GF-D8 (cell line): ENCODE measurements around the gene FAM219A.

Source experiments
- DNase-seq: peaks from one replicate; lab custom pipeline; 2025; lab: John Stamatoyannopoulos, UW

Gene FAM219A

DNA sequence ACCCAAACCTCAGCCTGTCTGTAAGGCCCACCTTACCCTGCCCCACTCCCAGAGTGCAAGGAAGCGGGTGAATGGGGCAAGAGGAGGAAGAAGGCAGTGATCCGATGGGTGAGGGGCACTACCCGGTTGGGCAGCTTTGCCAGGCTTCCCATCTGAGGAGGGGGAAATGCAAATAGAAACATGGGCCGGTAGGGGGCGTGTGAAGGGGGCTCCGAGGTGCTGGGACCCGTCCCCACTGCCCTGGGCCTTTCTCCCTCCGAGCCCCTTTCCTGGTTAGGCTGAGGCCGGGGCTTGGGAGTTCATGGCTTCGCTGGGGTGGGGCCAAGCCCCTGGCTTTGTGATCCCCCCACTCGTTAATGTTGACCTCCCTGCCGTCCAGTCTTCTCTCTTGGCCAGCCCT, 58.1 kb downstream of the FAM219A start:
- DNase-seq: no peak

DNA sequence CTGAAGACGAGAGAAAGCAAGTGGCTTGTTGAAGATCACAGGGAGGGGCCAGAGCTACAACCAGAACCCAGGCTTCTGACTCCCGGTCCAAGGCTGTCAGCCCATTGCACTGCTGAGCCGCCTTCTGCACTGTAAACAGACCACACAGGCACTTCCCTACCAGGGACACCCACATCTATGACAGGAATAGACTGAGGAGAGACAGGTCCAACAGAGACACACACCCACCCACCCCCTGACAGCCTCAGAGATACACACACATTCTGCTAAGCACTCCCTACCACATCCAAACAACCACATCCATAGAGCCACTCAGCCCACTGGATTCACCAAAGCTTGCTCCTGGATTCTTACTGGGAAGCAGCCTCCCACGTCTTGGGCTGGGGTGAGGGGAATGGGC, 58.6 kb downstream of the FAM219A start:
- DNase-seq: no peak

DNA sequence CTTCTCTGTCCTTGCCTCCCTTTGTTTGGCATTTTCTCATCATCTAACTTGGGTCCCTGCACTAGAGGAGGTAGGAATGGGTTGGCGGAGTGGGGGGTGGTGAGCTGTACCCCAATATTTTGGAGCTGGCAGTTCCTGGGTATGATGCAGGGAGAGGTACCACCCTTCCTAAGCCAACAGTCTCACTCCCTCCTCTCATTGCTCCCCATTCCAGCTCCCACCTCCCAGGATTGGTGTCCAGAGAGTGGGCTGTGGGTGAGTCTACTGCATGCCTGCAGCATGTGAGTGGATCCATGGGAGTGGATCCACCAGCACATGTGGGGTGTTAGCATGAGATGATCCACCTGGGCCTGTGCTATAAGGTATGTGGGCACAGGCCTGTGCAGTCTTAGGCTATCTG, 59.5 kb downstream of the FAM219A start:
- DNase-seq: no peak

DNA sequence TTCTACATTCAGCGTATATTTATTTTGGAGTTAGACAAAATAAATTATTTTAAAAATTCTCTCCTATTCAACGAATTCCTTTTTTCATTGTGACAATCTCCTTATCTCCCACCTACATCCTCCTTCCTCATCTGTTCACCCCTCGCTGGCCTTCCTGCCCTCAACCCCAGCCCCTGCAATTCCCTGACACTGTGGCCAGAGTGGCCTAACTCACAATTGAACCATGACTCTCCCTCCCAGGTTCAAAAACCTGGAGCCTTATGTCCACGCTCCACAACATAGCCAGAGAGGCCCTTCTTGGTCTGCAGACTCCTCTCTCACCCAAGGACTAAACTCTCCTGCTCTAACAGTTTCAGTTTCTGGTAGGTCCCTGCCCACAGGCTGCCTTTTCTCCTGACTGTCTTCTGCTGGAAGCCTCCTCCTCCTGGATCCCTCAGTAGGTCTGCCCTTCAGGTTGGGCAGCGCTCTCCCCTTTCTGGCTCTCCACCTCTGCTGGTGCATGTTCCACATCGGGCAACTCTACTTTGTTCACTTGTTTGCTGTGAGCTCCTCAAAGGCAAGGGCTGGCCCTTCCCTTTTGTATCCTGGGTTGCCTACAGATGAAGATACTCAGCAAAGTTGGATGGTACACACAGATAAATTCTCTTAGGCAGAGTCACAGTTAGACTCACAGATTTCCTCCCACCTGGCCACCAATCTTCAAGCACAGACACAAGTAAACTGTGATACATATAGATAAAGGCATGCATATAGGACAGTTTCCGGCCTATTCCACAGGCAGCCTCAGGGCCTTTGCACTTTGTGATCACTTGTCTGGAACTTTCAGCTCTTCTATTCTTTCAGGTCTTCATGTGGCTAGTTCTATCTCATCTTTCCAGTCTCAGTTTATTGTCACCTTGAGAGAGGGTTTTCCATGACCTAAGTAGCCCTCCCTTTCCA, 61.8 kb downstream of the FAM219A start:
- DNase-seq: no peak

DNA sequence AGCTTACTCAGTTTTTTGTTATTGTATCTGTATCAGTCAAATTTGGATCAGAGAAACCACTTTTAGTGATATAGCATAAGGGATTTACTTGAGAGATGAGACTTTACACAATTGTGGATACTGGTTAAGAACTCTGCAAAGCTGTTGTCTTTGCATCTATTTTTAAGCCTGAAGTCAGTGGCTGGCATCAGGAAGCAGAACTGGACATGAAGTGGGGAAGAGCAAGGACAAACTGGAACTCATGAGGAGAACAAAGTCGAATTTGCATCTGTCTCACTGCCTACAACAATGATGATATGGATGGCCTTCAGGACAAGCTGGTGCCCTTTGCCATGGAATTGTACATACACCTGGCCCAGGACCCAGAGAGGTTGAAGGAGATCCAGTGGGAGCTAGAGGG, 65.9 kb downstream of the FAM219A start:
- no peak for DNase-seq

DNA sequence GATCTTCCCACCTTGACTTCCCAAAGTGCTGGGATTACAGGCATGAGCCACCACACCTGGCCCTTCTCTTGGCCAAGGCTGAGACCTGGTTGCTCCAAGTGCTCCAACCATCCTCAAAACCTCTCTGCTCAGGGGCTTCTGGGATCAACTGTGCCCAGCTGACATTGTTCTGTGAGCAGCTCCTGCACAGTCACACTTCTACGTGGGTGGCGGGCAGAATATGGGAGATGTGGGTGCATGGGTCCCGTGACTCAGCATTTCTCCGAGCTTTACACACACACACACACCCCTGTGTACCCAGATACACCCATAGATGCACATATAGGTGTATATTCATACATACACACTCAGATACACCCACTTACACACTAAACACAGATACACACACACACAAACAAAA, 71.1 kb downstream of the FAM219A start:
- no peak for DNase-seq

DNA sequence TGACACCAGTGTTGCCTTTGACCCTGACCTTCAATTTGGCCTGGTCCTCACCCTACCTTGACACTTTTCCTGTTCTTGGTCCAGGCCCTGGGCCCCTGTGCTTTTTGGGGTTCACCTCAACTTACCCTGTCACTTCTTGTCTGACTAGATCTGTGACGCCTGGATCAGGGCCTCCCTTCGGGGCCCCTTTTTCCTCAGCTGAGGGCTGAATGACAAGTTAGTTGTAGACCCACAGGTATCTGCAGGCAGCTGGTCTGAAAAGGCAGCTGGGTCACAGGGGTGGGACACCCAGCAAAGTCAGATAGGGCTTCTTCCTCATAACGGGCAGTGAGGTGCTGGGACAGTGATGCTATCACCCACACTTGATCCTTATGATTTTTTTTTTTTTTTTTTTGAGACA, 71.7 kb downstream of the FAM219A start:
- DNase-seq: no peak

DNA sequence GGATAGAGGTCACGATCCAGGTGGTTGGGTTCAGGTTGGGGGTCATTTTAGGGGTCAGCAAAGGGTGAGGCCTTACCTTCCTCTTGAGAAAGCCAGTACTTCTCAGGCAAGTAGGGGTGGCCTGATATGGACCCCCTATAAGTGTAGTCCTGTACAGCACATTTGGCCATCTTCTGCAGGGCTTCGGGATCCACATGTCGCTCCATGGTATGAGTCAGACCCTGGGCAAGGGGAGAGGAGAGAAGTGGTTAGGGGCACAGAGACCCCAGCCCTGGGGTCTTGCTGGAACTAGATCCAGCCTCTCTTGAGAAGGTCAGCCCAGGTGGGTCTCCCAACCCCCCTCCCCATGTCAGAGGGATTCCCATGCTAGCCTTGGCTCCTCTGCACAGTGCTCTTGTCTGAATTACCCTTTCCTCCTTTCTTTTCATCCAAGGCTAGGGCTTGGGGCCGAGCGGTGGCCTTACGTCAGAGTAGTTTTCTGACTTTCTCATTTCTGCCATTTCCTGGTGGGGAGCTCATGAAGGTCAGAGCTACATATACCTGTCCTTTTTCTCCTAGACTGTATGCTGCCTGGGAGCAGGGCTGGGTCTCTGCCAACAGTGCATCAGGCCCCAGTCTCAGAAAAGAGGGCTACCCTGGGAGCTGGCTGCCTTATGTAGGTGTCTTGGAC, 72.7 kb downstream of the FAM219A start:
- no peak for DNase-seq

DNA sequence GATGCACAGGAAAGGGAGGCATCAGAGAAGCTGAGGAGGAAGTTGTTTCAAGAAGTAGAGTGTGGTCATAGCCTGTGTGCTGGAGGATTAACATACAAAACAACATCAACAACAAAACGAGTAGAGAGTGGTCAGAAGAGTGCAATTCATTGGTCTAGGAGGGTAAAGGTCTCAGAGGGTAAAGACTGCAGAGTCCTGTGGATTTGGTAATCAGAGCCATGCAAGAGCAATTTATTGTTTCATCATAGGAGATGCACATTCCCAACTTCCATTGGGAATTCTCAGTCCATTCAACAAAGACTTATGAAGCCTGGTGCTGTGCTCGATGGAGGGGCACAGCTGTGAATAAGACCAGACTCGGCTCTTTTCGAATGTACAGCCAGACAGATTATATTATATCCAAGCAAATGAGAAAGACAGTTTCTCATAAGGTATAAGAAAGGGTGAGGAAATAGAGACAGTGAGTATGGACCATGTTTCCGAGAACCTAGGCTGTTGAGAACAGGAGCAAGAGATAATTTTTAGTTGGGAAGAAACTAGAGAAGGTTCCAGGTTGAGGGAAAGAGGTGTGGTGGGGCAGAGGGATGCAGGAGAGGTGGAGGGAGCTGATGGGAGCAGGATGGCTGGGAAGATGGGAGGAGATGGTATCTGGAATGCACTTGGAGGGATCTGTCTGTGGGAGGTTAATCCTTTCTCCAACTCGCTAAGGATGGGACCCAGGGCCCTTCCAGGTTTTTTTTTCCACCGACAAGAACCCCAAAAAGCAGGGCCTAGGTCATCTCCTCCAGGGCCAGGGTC, 73.8 kb downstream of the FAM219A start:
- no peak for DNase-seq

DNA sequence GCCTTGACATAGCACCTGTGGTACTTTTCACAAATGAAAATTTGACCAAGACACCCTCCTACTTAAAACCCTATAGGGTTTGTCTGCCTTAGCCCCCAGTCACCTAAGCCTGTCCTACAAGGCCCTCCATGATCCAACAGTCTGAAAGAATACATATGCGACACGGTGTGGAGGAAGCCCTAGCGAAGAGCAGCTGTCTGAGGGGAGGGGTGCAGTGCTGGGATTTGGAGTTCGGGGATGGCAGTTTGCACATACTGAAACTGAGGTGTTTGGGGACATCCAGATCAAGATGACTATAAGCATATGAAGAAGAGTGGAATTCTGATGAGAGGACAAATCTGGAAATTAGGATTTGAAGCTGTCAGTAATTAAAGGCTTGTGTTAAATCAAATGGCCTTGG, 74.5 kb downstream of the FAM219A start:
- DNase-seq: no peak

DNA sequence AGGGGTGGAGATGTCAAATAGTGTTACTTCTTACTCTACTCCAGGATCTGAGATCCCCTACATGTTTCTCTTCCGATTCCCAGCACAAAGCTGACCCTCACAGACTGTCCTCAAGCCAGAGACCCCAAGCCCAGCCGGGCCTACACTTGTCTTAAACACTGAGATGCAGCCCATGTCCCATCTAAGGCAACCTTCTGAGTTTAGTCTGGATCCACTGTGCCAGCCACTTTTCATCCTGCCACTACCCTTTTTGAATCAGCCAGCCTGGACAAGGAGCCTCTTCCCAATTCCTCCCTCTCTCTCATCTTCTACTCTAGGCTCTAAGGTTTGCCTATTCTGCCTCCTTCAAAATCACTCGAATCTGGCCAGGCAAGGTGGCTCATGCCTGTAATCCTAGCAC, 75.5 kb downstream of the FAM219A start:
- no peak for DNase-seq

DNA sequence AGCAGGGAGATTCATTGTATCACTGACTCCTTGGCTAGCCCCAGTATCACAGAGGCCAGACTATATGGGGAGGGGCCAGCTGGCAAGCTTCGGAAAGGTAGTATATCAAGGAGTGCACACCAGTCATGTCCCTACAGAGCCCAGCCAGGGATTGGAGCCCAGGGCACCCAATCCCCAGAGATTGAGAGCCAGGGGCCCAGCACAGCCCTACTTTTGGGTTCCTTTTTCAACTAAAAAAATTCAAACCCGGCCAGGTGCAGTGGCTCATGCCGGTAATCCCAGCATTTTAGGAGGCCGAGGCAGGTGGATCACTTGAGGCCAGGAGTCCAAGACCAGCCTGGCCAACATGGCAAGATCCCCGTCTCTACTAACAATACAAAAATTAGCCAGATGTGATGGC, 76.3 kb downstream of the FAM219A start:
- DNase-seq: no peak

DNA sequence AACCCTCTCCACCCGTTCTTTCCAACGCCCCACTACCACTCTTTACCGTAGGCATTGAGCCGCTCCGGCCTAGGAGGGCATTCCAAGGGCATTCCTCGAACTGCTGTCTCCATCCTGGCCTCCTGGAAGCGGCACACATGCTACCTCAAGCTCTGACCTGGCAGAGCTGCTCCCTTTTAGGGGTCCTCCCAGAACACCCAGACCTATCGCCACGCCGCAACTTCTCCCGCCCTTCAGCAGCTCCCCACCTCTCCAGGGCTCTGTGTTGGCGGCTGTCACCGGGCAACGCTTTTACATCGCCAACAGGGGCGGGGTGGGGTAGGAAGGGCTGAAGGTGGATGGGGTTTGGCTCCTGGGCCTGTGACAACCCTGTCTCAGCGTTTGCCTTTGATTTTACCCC, 77.0 kb downstream of the FAM219A start:
- DNase-seq: no peak

DNA sequence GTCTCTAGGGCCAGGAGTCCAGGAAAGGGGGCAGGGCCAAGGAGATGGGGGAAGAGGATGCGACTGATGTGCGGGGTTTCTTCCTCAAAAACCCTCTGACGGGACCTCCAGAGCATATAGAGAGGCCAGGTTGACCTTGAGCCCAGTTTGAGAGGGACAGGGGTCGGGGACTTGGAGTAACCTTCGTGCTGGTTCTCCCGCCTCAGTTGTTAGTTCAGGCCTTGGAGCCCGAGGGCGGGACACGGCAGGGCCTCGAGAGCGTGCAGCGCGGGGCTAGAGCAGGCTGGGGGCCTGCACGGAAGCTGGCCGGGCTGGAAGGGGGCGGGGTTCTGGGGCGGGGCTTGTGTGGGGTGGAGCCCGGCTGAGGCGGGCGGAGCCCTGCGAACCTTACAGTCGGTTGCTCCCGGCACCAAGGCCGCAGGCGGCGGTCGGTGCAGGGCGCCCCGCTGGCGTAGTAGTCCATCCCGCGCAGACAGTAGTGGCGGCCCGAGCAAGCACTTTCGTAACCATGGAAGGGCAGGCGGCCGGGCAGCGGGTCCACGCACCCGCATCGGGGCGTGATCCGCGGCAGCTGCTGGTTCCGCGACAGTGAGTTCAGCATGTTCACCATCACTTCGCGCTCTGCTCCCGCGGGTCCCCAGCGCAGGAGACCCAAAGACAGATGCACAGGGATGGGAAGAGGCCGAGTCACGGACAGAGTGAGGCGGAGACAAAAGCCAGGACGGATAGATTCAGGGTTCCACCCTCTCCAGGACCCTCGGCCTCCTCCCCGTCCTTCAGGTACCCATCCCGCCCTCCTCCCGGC, 77.7 kb downstream of the FAM219A start:
- peak; percentile 61 for DNase-seq

DNA sequence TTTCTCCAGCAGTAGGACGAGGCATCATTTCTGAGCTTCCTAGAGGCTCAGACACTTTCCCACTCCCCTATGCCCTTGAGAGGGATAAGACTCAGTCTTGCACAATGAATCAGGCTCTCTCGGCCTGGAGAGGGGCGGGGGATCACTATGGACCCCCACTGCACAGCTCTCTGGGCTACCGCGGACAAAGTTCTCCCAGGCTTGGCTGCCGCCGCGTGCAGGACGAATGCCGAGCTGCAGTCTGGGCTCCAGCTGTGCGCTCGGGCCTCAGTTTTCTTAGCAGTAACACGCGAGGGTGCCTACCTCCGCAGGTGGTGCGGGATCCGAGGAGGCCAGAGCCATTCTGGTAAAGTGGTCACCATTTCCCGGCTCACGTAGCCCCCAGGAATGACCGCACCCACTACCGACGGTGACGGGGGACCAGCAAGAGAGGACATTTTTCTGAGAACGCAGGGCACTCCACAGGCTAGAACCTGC, 78.3 kb downstream of the FAM219A start:
- DNase-seq: no peak

DNA sequence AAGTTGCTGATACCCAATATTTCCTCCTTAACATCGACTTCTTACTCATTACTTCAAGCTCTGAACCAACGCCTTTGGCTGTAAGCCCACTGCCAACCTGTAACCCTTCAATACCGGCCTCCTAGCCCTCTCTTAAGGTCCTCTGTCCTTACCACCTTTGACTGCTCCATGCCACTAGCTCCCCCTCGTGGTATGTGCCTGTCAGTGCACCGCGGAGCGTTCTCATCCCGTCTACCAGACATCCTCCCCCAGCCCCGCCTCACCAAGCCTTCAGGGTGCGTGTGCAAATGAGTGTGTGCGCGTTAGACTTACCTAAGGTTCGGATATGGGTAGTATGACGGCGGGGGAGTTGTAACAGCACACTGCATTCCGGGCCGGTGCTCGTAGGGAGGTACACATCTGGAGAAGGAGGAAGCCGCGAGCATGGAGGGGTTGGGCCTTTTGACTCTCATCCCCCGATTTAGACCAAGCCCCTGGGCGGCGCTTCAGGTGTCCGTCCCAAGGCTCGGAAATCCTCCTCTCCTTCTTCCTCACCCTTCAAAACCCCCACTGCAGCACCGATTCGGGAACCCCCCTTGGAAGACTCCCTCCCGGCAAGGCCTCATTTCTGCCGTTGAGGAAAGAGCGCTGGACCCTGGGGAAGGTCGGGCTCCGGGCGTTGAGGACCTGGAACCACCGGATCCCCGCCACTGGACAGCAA, 78.9 kb downstream of the FAM219A start:
- peak; percentile 63 for DNase-seq

DNA sequence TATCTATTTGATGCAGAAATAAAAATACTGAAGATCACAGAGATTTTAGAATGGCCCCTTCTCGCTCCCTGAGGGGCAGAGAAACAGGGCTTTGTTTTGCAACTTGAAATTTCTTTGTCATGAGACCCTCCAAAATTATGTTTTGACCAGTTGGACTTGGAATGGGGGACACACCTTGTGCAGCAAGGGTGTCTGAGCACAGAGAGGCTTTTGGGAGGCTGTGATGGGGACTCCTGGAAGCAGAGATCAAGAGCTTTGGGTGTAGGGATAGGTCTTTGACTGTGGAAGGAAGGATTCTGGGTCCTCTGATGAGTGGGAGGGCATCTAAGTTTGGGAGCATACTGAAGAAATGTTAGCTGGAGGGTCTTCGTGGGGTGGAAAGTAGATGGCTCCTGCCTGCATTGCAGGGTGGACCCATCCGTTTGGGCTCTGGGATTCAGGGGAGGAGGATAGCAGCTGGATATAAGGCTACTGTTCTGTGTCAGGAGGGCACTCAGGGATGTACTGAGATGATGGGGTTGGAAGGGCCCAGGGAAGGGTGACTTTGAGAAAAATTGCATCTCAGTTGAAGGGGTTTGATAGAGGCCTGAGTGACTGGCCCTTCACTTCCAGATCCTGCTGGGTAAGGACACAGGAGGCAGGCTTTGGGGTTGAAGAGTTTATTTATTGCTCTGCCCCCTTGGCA, 79.9 kb downstream of the FAM219A start:
- DNase-seq: no peak

DNA sequence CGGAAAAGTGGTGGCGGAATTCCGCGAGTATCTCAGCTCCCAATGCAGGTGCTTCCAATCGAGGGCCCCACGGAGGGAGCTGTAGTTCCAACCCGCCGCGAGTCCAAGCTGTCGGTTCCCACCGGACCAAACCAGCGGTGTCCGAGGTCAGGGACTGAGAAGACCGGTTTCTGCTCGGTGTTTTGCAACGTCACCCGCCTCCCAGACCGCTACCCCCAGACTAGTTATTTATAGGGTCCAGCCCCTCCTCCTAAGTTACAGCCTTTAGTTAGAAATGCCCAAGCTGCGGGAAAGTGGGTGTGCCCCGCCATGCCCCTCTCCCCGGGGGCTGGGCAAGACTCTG, 81.0 kb downstream of the FAM219A start:
- DNase-seq: no peak

DNA sequence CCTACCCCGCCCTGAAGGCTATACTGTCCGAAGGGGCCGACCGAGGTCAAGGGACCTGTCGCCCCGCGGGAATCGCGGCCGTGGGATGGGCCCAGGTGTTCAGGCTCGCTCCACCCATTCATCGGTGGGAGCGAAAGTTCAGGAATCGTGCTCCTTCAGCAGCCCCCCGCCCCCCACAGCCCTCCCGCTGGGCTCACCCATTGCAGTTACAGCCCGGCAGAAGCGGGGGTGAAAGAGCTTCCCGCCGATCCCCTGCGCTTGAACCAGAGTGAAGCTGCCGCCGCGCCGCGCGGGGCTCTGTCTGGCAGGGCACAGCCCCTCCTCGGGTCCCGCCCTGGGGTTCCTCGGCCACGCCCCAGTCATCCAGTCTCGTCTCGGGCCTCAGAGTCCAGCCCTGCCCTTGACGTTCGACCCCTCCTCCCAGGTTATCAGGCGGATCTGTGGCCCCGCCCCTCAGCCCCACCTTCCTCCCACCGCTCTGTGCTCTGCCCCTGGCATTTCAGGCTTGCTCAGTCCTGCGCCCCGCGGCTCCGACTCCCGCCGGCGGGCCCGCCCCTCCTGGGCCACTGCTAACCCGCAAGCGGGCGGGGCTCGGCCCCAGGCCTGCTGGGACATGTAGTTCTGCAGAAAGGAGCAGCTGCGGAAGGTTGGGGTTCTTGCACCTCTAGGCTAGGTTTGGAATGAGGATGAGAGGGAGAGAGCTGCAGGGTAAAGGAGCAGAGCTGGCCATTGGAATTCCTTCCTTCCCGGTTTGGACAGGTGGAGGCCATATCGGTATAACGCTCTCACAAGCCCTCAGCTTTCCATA, 81.6 kb downstream of the FAM219A start, which contains the start of gene MYORG:
Gene MYORG (minus strand): TSS at position 303 of the 808 bp plus-strand sequence. CDS start 3,955 bp downstream, outside the sequence.
- DNase-seq: peak; percentile 84
